Inferior parietal cortex (tissue), 1 donor: Measurements from ENCODE around the gene DMD.

Experiments
- DNase-seq: peaks from one replicate; pipeline ENCODE4 v3.0.0-alpha.2; 2016; ENCODE audit errors: extremely low spot score

Gene DMD

DNA sequence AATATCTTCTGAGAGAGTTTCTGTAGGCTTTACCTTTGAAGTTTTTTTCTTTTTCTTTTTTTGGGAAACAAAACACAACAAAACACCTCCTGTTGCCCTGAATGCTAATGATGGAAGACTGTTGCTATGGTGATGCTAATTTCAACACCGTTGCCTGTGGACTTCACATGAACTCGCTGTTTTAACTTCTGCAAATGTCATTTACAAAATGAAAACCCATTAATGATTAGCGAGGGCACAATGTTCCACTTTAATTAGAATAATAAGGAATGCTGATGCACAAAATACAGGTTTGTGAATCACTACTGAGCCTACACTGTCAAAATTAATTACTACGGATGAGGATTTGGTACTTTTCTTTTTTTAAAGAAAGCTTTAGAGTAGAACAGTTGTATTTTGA is 1912.4 kb downstream of the DMD start:
- no peak for DNase-seq

DNA sequence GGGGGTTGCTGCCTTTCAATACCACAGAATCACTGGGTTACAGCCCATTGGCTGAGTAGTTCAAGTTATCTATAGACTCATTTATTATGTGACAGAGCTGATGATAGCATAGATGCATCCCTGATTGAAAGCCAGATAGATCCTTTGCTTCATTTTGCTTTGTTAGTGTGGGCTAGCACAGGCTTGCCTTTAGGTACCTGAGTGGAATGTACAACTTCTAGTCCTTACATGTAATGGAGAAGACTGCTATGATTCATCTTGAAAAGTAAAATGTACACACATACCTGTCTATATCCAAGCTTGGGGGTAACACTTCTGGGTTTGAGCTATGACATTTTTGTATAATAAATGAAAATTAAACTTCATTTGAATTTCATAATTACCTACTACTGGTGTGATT is 1913.5 kb downstream of the DMD start:
- DNase-seq: no peak

DNA sequence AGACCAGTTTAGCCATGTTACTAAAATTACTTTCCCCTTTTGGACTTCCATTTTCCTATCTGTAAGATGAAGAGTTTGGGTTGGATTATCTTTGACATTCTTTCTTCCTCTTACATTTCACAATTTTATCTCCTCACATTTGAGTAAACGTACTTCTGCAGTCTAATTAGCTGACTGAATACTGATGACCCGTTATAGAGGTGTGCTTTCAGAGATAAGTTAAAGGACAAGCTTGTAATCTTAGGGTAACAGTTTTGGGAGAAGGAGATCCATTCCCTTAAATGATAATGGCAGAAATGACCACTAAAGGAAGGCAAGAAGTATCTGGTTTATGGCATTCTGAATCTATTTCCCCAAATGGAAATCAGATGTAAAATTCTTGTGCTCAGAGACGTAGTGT is 1916.9 kb downstream of the DMD start:
- no peak for DNase-seq

DNA sequence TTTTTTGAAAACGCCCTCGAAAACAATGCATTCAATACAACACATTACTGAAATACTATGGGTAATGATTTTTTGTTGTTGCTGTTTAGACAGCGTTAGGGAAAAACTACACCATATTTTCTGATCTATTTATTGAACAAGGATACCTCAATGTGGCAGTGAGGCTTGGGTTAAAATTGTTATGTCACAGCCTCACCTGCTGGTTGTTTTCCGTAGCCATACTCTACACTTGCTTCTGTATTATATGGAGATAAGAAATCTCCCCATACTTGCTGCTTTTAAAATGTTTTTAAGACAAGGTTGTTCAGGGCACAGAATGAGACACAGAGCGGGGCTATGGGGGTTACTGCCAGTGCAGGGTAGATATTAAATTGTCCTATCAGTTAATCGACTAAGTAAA is 1917.9 kb downstream of the DMD start:
- DNase-seq: no peak

DNA sequence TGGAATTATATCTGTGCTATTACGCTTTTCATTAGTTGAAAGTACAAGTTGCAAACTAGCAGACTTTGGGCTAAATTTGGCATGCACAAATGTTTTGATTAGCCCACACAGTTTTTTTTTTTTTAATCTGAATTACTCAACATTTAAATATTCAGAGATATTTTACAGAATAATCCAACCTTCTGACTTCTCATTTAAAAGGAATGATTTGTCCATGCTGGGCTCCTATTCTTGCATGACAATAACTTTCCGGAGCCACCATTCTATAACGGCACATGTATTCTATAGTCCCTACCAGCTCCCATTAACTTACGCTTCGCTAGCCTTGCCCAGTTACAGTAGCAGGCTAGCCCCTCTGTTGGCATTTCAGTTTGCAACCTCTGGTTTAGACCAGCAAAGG is 1920.2 kb downstream of the DMD start:
- DNase-seq: no peak

DNA sequence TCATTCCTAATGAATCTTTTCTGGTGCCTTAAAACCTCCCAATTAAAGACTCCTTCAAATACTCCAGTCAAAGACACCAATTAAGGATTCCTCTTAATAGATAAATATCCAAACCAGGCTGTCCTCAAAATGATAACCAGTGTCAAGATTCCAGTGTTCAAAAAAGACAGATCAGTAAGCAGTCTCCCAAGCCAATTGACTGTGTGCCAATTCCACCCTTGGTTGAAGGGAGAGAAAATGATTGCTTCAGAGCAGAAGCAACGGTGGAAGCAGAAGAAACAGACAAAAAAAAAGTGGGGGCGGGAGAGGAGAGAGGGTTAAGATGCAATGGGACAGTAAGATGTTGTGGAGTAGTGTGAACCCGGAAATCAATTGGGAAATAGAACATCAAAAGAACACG is 1923.5 kb downstream of the DMD start:
- no peak for DNase-seq

DNA sequence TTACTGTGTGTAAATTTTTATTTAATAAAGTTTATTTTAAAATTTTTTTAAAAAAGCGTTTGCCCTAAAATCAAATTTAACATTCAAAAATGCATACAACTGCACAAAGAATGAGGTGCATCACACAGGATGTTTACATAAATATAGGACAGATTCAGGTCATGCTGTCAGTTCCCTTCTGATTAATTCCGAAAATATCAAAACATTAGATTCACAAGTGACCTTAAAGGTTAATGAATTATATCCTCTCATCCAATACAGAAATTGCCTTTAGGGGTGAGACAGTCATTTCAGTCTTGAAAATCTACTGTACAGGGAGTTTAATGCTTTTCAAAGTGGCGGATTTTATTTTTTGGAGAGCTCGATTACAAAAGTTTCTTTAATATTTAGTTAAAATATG is 1930.8 kb downstream of the DMD start:
- DNase-seq: no peak

DNA sequence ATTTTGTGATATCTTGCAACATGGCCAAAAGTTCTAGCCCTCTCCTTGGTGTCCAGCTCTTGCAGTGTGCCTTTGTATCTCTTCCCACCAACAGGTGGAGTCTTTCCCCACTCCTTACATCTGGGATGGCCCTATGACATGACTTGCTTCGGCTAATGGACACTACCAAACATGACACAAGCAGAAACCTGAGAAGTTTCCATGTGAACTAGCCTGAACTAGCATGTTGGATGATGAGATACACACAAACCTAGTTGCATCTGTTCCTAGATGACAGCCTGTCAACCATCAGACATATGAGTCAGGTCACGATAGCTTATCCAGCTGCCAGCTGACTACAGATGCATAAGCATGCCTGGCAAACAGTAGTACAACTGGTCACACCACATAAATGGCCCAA is 1932.0 kb downstream of the DMD start:
- DNase-seq: no peak

DNA sequence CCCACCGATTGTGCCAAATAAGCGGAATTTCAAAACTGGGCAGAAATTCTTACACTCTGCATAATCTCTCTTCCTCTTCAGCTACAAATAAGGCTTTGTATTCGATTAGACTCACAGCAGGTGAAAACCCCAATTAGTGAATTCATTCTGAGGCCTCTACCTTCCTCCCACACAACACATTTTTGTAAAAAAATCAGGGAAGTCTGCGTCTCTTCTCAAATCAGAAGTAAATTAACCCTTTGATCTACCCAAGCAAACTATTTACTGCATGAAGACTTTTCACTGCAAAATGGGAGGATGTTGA is 1938.9 kb downstream of the DMD start:
- DNase-seq: no peak

DNA sequence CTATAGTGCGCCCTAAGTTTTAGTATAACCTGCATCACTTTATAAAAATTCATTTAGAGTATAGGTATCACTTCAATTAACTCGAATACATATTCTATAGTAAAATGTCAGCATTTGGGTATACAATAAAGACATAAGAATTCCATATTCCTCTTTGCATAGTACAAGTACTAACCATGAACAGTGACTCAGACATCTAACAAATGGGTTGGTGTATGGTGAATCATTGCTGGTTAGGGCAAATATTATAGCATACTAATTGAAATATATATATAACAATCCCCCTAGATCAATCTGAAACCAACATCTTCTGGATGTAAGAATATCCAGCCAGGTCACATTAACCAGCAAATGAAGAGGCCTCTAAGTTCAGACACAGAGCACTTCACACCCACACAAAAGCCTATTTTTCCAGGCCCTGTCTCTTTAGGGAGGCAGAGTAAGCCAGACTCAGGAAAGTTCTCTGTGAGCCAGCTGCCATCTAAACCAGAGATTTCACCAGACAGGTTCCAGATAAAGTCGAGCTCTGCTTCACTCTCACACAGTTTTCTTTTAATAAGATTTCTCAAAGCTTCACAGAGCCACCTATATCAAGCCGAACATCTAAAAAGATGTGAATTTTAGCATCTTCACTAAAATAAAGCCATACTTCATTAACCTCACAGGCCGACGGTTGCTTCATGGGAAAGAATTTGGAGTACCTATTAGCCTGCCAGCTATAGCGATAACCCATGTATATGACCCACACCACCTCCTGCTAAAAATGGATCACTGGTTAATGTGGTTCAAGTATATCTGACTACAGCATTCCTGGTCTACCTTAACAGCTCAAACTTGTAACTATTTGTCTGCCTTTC is 1939.5 kb downstream of the DMD start:
- no peak for DNase-seq

DNA sequence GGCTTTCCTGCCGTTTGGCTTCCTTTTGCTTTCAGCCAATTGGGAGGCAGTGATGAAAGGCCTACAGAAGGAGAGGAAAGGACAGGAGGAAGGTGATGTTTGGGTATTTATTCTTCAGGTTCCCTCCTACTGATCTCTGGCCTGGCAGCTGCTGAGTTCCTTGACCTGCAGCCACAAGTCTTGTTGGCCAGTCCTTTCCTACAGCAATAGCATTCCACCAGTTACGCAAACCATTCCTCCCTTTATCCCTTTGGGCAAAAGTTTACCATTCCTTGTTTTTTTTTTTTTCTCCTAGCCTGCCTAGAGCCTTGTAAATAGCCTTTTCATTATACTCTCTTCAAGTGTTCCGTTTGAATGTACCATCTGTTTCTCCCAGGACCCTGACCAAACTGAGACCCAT is 1941.4 kb downstream of the DMD start:
- no peak for DNase-seq

DNA sequence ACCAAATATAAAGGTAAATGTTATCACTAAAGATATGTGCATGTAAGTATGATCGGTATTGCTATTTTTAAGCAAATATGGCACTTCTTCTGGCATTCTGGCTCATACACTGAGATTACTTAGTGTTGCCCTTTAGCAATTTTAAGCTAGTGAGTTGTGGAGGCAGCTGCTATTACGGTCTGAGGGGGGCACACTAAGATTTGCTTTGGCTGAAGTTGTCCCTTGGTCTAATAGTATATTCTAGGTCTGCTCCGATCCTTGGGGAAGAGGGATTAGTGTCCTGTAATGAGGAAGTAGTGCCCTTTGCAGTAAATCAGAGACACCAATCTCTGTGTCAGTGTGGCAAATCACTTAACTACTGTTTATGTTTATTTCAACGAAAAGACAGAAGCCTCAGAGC is 1943.0 kb downstream of the DMD start:
- no peak for DNase-seq

DNA sequence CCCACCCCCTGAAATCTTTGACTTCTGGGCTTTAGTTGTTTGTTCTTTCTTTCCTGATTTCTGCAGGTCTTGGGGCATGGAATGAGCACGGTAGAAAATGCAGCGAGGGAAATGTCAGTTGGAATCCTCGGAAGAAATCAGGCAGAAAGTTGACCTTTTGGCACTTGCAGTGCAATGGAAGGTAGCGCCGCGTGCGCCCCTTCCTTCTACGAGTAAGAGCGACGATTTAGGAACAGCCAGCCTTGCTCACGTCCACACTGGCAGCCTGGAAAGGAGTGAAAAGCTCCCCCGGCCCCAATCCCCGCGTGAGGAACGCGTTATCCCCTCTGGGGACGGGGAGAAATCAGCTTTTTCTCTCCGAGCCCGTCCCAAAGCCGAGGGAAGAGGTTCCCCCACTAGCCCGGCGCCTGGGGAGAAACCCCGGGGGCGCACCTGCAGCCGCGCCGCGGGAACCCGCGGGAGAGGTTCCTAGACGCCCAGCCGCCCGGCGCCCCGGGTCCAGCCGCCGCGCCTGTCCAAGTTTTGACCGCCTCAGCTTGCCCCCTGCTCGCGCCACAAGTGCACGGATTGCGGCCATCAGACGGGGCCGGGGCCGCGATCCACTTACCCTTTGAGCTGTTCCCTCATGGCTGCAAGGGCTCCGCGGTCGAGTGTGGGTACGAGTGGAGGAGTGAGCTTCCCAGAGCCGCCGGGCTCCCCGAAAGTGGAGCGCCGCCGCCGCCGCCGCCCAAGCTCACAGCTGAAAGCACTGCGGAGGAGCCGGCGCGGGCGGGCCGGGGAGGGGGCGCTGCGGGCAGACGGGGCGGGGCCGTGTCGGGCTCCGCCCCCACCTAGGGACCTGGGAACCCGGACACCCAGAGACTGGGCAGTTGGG is 1944.9 kb downstream of the DMD start:
- no peak for DNase-seq

DNA sequence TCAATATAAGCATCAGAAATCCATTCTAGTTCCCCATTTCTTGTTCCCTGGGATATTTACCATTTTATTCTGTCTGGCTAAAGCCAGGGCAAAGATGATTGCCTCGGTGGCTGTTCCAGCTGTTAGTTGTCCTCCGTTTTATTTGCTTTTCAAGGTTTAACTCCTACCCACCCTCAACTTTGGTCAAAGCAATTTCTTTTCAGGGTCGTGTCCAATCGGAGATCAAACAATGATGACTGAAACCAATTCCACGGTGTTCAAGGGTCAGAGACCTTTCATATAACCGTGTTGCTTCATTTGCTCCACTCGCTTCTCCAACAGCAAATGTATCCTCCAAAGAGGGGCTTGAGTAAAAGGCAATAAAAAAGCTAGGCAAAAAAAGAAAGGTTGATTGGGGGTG is 1946.0 kb downstream of the DMD start:
- DNase-seq: no peak

DNA sequence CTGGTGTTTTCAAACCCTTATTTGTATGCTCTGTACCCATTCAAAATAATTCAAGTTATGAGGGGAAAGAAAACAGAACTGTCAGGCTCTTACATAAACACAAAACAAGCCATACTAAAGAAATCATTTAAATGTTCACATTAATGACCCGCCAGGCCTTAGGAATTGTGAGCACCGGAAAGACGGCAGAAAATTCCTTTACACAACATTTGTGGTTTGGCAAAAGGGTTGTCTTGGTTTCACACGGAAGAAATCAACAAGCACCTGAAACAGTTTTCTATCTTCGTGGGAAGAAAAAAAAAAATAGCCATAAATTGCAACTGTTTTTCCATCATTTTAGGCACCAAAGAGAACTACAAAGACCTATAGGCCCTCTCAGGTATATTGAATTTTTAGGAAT is 1951.0 kb downstream of the DMD start:
- no peak for DNase-seq

DNA sequence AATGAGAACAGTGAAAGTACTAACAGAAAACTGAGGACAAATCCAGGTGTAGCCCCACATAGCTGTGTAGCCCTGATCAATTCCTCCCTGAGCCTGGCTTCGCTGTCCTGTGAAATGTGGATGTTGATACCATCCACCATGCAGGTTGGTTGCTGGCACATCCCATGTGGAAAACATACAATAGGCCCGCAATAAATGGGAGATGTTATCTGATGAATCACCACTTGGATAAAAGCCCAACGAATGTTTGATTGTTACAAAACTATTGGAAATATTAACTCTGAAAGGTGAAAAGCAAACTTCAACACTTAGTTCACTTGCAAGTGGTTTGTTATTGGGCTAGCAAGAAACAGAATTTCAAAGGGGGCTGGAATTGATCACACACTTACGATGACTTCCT is 1953.2 kb downstream of the DMD start:
- DNase-seq: no peak

DNA sequence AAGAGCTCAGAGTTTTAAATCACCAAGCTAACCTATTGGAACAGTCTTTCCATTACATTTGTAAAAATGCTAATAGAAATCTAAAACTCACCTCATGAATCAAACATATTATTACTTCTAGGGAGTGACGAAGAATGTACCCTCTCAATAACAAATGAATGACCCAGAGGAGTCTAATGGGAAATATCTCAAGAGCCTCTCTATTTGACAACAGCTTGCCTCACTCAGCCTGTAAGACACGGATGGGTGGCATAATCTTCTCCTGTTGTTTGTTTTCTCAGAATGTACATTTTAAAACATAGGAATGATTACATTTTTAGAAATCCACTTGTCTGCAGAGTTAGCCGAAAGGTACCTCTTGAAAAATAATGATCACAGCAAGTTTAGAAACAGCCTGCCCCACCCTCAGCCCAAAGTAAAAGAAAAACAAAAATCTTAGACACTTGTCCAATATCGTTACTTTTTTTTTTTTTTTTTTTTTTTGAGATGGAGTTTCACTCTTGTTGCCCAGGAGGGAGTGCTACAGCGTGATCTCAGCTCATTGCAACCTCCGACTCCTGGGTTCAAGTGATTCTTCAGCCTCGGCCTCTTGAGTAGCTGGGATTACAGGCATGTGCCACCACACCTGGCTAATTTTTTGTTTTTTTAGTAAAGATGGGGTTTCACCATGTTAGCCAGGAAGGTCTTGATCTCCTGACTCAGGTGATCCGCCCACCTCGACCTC is 1955.9 kb downstream of the DMD start:
- no peak for DNase-seq

DNA sequence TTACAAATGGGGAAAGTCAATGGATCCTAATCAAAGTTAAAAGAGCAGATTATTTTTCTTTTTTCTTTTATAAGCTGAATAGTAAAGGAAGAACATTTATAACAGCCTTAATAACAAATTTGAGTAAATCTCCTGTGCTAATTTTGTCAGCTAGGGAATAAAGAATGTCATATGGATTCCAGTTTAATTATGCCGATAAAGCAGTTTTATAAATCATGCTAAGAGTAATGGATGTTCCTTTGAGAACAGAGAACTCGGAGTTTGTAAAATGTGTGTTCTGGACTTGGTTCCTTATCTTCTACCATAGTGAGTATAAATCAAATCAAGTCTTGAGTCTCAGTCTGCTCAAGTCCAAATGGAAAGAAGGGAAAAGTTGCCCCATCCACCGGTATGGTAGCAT is 1959.2 kb downstream of the DMD start:
- no peak for DNase-seq

DNA sequence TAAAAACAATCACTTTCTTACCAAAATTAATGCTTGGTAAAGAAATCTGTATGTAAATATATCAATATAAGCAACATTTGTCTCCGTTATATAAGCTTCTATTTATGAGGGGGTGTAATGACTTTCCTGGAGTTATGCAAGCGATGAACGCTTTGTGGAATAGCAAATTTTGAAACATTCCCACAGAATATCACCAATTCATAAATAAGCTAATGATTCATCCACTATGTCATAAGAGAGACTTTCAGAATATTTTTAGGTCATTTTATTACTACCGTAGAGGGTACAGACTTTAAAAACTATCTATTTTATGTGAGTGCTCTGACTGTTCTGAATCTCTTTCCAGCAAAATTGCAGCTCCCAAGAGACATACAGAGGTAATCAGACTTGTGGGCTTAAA is 1960.0 kb downstream of the DMD start:
- DNase-seq: no peak

DNA sequence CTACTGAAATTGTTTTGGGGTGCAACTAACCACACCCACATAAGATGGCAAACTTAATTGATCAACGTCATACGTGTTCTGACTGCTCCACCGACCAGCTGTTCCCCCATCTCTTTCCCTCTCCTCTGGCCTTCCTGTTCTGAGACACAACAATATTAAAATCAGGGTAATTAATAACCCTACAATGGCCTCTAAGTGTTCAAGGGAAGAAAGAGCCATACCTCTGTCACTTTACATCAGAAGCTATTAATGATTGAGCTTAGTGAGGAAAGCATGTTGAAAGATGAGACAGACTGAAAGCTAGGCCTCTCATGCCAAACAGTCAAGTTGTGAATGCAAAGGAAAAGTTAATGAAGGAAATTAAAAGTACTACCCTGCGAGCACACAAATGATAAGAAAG is 1965.6 kb downstream of the DMD start:
- no peak for DNase-seq

DNA sequence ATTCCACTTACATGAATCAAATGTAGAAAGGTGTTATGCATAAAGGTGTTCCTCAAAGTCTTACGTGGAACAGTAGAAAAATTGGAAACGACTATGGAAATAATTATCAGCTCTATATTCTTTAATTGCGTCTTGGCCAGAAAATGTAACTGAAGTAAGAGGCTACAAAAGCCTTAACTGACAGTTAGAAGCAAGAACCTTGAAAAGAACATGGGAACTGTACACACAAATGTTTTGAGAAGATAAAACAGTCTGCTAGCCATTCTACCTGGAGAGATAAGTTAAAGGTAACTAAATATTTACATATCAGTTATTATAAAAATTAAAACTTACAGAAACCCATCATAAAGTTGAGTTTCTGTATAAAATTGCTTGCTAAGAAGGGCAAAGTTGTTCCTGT is 1967.5 kb downstream of the DMD start:
- no peak for DNase-seq

DNA sequence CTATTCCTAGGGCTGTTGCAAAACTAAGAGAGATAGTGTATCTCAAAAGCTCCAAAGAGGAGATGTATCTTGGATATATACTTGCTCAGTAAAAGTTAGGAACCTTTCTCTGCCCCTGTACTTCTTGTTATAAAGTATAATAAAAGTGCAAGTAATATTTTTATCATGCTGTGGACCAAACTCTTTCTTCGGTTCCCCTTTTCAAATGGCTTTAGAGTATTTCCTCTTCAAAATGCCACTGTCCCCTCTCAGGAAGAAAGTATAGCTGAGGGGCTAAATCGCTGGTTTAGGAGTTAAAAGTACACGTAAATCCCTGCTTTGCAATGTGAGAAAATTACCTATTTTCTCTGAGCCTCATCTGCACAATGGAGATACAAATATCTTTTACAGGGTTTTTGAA is 1970.4 kb downstream of the DMD start:
- DNase-seq: no peak

DNA sequence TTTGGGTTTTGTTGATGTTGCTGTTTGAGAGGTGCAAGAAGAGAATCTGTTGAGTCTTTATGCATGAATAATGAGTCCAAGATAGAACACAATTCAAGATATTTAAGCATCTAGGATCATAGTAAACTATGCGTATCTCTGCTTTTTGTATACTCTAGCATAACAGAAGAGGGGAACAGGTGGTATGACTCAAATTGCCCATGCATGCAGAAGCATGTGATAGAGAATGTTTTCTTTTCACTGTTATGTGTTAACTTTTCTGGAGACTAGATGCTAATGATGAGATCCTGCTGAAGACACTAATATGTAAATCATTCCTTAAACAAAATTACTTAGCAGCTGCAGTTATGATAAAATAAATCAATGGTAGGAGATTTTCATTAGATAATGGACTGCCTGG is 1974.2 kb downstream of the DMD start:
- DNase-seq: no peak
